ENCODE measurements around the gene NAGPA.
"Not testable (repeated sequence)": the region's sequence is repeated elsewhere in the genome, so short reads cannot be mapped to it uniquely, and the experiment has no call there.

Gene NAGPA, protein sequence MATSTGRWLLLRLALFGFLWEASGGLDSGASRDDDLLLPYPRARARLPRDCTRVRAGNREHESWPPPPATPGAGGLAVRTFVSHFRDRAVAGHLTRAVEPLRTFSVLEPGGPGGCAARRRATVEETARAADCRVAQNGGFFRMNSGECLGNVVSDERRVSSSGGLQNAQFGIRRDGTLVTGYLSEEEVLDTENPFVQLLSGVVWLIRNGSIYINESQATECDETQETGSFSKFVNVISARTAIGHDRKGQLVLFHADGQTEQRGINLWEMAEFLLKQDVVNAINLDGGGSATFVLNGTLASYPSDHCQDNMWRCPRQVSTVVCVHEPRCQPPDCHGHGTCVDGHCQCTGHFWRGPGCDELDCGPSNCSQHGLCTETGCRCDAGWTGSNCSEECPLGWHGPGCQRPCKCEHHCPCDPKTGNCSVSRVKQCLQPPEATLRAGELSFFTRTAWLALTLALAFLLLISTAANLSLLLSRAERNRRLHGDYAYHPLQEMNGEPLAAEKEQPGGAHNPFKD

DNA sequence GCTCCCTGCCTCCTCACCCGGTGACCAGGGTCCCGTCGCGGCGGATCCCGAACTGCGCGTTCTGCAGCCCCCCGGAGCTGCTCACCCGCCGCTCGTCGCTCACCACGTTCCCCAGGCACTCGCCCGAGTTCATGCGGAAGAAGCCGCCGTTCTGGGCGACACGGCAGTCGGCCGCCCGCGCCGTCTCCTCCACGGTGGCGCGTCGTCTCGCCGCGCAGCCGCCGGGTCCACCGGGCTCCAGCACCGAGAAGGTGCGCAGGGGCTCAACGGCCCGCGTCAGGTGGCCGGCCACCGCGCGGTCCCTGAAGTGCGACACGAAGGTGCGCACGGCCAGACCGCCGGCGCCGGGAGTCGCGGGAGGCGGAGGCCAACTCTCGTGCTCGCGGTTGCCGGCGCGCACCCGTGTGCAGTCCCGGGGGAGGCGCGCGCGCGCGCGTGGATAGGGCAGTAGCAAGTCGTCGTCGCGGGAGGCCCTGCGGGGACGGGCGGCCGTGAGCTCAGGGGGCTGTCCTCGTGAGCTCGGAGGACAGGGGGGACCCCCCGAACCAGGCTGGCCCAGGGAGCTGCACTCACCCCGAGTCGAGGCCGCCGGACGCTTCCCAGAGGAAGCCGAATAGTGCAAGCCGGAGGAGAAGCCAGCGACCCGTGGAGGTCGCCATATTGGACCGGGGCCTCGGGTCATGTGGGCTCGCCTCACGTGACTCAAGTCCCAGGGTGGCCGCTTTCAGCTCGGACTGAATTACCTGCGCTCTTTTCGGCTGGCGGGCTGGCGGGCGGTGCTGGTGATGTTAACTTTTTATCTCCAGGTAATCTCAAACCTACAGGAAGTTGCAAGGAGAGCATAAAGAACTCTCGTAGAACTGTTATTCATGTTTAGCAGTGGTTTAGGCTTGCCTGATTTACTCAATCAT lies at the start of gene NAGPA:
Gene NAGPA, minus strand, starts transcription at position 680 of the 911 bp plus-strand sequence. Its CDS starts 21 bp downstream, at position 659.
- peak; percentile 48 to 92 for DNase-seq

DNA sequence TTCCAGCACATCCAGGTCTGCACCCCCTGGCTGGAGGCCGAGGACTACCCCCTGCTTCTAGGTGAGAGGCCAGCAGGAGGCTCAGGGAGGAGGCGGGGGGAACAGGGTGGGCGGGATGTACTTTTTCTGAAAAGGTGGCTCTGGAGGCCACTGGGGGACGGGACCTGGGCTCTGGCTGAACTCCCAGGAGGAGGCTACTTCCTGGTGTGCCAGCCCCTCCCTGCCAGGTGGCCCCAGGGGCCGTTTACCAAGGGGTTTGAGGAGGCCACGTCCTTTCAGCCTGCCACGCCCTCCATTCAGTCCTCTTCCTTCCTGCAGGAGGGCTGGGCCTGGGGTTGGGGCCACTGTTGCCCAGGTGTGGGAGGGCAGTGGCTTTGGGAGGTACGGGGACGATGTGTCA lies 47.3 kb upstream of the NAGPA start:
- DNase-seq, result not testable (repeated sequence)

DNA sequence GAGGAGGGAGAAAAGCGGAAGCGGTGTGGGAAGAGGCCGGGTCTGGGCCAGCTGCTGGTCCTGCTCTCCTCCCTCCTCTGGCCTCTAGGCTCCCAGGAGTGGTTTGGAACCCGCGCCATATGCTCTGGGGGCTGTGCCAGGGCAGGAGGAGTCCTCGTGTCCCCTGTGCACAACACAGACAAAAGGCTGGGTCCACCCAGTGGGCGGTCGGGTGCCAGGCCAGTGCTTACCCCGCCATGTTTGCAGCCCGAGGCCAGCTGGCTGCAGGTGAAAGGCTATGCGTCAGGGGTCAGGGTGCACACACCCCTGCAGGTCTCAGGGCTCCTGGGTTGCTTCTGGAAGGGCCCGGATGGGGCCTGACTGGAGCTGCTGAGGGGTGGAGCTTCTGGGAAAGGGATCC lies 46.7 kb upstream of the NAGPA start:
- DNase-seq, result not testable (repeated sequence)

DNA sequence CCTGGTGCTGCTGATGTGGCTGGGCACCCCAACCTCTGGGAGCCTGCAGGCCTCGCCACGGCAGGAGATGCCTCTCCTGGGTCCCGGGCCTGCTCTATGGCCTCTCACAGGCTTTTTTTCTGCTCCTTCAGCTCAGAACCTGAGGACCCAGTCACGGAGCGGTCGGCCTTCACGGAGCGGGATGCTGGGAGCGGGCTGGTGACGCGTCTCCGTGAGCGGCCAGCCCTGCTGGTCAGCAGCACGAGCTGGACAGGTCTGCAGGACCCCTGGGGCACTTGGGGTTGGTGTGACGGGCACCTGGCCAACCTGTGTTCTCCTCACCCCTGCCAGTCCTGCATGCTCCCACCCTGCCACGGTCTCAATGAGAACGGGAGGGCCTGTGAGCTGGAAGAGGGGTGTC lies 44.9 kb upstream of the NAGPA start:
- DNase-seq, result no peak

DNA sequence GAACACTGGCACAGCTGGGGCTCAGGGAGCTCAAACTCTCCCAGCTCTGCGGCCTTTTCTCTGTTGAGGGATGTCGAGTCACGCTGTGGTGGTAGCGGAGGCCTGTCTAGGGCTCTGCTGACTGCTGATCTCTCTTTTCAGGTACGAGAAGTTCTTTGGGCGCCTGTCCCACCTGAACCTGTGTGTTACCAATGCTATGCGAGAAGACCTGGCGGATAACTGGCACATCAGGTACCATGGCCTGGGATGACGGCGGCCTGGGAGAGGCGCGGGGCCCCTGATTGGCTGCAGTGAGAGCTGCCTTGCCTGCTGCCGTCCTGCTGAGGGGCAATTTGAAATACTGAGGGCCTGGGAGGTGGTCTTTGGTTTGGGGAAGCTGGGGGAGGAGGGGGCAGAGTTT lies 43.6 kb upstream of the NAGPA start:
- DNase-seq, result no peak

DNA sequence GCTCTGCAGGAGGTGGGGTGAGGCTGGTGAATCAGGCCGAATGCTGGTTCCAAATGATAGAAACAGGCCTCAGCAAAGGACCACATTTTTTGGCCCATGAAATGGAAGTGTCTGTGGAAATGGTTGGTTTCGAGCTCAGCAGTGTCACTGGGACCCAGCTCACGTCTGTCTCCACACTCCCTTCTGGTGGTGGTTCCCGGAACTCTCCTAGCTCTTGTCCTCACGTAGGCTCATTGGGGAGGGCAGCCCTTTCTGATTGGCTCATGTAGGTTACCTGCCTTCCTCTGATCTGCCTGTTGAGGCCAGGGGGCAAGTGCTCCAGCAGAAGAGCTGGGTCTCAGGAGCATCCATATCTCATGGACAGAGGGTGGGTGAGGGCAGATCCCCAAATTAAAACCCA lies 41.9 kb upstream of the NAGPA start:
- DNase-seq, result no peak

DNA sequence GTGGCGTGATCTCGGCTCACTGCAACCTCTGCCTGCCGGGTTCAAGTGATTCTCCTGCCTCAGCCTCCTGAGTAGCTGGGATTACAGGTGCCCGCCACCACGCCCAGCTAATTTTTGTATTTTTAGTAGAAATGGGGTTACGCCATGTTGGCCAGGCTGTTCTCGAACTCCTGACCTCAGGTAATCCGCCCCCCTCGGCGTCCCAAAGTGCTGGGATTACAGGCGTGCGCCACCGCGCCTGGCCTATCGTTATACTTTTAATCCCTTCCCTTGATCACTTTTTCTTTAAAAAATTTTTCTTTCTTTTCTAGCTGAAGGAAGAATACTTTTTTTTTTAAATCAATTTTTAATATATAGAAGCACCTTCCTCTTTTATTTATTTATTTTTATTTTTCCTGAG lies 40.0 kb upstream of the NAGPA start:
- DNase-seq, result not testable (repeated sequence)

DNA sequence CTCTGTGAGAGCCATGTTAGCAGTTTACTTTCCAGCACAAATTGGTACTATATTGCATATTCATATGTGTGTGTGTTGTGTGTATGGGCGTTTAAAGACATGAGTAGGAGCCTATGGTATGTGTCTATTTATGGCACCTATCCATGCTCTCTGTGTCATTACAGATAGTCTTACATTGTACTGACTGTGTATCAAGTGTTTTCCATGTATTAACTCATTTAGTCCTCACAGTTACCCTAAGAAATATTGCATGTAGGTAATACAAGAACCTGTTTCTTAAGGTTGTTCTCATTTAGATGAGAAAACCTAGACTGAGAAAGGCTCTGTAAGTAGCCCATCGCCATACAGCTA lies 39.5 kb upstream of the NAGPA start:
- DNase-seq, result no peak

DNA sequence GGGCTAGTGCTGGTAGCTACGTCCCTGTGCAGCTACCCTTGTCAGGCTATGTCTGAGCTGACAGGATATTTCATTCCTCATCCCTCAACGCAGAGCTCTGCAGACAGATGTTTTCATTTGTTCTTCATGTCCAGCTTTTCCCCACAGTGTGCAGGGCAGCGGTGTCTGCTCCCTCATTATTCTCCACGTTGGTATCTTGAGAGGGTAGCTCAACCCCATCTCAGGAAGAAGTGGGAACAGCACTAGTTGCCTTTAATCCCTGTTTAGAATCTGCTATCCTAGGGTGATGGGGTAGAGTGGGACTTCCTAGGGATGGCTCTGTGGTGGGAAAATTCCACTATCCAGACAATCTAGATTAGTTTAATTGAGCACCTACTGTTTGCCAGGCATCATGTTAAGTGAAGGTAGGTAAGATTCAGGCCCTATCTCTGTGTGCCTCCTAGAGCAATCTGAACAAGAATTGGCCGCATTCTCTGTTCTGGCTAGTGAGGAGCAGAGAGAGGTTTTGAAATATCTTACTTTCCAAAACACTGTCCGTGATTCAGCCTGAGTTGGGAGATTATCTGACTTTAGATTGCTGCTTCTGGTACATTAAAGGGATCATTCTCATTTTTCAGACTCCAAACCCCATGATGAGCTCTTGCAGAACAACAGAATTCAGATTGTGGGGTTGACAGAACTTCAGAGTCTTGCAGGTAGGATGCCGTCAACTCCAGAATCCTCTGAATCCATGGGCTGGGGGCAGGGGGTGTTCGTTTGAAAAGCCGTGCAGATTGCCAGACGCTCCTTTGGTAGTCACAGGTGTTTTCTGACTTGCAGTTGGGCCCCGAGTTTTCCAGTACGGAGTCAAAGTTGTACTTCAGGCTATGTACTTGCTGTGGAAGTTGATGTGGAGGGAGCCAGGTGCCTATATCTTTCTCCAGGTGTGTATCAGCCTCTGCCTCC lies 38.9 kb upstream of the NAGPA start:
- no peak for DNase-seq

DNA sequence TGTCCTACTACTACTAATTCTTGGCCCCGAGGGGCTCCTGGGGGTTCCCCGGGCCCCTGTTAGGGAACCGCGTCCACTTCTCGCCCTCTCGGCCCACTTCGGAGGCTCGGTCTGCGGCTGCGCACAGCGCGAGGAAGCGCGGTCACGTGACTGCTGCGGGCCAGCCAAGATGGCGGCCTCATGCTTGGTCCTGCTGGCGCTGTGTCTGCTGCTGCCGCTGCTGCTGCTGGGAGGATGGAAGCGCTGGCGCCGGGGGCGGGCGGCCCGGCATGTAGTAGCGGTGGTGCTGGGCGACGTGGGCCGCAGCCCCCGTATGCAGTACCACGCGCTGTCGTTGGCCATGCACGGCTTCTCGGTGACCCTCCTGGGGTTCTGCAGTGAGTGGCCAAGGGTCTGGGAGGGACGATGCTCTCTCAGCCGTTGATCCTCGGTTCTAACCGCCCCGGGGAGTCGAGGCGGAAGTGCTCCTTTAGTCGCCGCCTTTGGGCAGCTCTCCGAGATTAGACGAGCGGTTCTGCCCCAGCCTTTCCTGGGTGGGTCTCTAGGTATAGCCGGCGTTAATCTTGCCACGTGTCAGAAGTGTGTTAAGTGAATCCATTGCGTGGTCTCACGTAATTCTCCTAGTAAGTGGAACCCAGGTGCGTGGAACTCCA lies 38.1 kb upstream of the NAGPA start, which contains the start of gene ALG1:
Gene ALG1, plus strand, starts transcription at position 163 of the 653 bp plus-strand sequence. Its CDS starts 7 bp downstream, at position 170.
- DNase-seq, result peak; percentile 59 to 67

DNA sequence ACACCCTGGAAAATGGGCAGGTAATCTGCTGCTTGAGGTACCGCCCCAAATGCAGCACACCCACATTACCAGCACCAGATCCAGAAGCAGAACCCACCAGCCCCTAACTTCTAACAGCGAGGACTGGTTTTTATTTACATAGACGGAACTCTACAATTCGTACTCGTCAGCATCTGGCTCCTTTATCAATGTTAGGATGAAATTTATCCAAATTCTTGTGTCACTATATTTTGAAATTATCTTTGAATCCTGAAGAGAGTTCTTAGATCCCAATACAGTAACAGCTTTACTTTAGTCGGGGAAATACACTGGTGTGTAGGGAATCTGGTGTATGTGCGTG lies 37.6 kb upstream of the NAGPA start:
- no peak for DNase-seq

DNA sequence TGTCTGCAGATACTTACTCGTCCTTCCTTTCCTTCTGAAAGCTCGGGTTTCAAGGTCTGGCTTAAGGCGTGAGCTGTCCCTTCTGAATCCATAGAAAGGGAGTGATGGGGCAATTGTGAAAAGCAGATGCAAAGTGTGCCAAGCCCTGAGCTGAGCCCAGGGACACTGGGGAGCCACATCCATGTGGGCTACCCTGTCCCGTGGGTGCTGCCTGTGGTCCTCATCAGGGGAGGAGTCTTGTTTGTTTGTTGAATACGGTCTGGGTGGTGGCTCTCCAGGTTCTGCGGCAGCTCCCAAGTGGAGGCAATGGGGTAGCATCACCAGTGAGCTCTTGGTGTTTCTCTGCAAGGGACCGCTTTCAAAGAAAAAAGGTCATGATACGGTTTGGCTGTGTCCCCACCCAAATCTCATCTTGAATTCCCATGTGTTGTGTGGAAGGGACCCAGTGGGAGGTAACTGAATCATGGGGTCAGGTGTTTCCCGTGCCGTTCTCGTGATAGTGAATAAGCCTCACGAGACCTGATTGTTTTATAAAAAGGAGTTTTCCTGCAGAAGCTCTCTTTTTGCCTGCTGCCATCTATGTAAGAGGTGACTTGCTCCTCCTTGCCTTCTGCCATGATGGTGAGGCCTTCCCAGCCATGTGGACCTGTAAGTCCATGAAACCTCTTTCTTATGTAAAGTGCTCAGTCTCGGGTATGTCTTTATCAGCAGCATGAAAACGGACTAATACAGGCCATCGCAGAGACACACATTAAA lies 36.9 kb upstream of the NAGPA start:
- no peak for DNase-seq

DNA sequence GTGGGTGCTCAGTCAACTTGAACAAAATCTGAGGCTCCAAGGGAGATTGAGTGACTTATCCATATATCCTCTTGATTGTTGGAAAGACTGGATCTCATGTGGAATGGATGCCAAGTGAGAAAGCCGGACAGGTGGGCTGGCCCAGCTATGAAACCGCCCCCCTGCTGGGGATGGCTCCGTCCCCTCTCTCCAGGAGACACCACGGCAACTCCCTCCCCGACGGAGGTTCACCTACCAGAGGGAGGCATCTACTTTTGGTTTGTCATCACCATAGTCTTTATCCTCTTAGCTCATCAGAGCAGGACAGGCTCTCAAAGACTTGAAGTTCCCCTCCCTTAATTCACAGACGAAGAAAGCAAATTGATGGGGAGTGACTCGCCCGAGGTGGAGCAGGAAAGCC lies 36.1 kb upstream of the NAGPA start:
- no peak for DNase-seq

DNA sequence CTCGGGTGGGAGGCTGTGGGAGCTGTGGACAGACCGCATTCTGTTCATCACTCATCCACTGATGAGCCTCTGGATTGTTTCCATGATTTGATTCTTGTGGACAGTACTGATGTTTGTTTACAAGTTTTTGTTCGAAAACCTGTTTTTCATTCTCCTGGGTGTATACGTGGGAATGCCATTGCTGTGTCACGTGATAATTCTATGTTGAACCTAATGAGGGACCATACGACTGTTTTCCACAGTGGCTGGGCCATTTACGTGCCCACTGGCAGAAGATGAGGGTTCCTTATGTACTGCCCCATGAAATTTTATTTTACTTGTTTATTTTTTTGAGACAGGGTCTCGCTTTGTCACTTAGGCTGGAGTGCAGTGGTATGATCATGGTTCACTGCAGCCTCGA lies 35.3 kb upstream of the NAGPA start:
- no peak for DNase-seq

DNA sequence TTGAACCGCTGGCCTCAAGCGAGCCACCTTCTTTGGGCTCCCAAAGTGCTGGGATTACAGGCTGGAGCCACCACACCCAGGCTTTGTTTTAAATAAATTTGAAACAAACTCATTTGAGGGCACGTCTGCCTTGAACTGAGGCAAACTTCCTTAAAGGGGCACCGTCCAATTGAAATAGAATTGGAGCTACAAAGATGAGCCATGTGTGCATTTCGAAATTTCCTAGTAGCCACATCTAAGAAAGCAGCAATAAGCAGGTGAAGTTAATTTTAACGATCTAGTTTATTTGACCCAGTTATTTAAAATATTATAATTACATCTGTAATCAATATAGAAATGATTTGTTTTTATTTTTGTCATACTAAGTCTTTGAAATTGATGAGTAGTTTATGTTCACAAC lies 32.8 kb upstream of the NAGPA start:
- DNase-seq, result no peak

DNA sequence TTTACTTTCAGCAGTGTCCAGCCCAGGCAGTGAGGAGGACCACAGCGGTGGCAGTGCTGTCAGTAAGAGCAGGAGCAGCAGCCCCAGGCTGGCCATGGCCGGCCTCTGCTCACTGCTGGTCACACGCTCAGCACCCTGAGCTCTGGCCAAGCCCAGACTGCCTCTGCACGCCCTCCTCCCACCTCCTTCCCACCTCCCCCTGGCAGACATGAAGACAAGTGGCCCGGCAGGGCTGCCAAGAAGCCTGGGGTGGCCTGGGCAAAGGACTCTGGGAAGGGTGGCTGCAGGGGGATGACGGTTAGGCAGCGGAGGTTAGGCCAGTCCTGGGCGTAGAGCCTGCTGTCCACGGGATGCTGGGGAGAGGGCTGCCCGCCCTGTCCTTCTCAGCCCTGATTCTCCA lies 32.1 kb upstream of the NAGPA start, which contains the start of gene C16orf89:
Gene C16orf89, minus strand, starts transcription at position 144 of the 400 bp plus-strand sequence. Its CDS starts 48 bp downstream, at position 96.
- no peak for DNase-seq

DNA sequence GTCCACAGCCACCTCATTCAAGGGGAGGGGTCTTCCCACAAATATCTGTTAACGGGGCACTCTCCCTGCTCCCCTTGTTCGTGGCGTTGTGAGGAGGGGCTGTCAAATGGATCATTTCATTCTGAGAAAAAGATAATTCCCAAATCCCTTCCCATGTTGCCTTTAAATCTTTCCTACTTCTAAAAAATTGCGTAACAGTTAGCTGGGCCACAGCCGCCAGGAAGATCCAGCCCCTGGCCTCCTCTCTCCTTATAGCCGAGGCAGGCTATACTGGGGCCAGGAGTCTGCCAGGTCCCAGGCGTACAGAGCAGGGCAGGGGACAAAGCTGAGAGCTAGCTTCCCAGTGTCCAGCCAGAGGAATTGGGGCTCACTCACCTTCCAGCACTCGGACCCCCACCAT lies 31.6 kb upstream of the NAGPA start:
- DNase-seq, result no peak

DNA sequence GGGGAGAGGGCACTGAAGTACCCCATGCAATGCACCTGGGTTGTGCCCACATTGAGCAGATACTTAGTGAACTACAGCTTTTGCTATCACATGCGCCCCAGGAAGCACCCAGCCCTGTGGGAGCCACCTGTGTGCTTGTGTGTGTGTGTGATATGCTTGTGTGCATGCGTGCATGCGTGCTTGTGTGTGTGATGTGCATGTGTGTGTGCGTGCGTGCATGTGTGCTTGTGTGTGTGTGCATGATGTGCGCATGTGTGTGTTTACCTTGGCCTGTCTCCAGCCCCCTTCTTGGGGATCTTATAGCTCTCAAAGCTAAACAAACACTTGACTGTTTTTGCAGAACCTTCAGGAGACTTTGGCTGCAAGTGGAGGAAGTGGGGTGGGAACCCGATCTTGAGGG lies 31.2 kb upstream of the NAGPA start:
- no peak for DNase-seq

DNA sequence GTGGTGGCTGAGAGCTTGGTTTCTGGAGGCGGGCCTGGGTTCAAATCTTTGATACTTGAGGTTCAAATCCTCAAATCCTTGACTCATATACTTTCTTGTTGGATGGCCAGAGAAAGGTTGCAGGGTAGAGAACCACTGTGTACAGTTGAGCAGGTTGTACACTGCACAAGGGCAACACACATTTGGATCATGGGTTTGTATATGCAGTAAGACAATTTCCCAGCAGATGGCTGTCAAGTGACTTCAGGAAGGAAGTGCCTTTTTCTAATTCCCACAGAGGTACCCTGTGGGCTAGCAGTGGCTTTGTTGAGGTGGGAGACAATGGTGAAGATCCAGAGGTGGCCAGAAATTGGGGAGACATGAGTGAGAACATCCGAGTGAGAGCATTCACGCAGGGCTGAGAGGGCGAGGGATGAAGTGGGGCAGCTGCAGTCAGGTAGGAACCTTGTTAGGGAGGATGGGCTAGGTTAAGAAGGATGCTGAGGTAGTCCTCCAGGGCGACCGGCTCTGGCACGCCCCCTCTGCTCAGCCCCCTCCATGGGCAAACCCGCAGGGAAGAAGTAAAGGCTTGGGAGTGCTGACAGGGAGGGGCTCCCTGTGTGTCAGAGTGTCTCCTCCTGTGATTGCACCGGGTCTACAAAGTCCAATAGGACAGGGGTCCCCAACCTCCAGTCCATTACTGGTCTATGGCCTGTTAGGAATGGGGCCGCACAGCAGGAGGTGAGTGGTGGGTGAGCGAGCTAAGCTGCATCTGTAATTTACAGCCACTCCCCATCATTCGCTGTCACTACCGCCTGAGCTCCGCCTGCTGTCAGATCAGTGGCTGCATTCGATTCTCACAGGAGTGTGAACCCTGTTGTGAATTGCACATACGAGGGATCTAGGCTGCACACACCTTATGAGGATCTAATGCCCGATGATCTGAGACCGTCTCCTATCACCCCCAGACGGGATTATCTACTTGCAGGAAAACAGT lies 29.3 kb upstream of the NAGPA start:
- no peak for DNase-seq

DNA sequence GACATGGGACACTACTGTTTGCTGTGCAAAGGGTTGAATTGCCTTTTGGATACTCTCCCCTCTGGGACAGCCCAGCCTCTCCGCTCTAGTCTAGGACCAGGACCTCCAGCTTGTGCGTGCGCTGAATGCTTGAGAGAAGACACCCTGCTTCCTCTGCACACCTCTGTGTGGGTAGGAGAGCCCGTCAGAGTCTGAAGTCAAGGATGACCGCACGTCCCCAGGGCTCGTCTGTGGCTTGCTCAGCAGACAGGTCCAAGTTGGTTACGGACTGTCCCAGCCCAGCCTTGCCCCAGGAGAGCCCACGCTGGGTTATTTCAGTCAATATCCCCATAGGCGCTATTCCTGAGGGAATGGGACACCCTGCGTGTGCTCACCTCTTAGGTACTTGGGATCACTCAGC lies 28.3 kb upstream of the NAGPA start:
- no peak for DNase-seq

Measured in bone marrow (tissue), 2 donors.